Gastroesophageal sphincter (tissue), 4 donors: ENCODE data around the gene ADD3. TPM values are rescaled to one million over a fixed set of nuclear protein-coding genes. Genes with fewer than 3 reads are reported as not detected.

Experiments
- ATAC-seq: fragments of 150-250 bp; one replicate; pipeline ENCODE4 v1.9.1; 2016; ENCODE audit warnings: mild to moderate bottlenecking, moderate library complexity
- H3K27ac ChIP-seq, 4 donors: fragments of 200-600 bp; sonication (generic) in 3 of 4; 1 replicate in 3 of 4; 2 replicates in 1 of 4; pipeline ENCODE4 v1.5.1; 2016 to 2019
- H3K27me3 ChIP-seq: fragments of 200-600 bp; sonication (generic); one replicate; pipeline ENCODE4 v1.5.1; 2019
- H3K36me3 ChIP-seq, 2 donors: fragments of 200-600 bp; sonication (generic); one replicate each; pipeline ENCODE4 v1.5.1; 2019; ENCODE audit warnings: control low read depth in 1 of 2
- H3K4me1 ChIP-seq, 3 donors: fragments of 200-600 bp; sonication (generic); 1 replicate in 2 of 3; 2 replicates in 1 of 3; pipeline ENCODE4 v1.5.1; 2016 to 2019; ENCODE audit warnings: control low read depth in 2 of 3
- H3K4me3 ChIP-seq, 2 donors: fragments of 200-600 bp; sonication (generic); one replicate each; pipeline ENCODE4 v1.5.1; 2019; ENCODE audit warnings: mild to moderate bottlenecking in 1 of 2, moderate library complexity in 1 of 2
- H3K9me3 ChIP-seq, 3 donors: fragments of 200-600 bp; sonication (generic); one replicate each; pipeline ENCODE4 v1.5.1; 2017 to 2019; ENCODE audit warnings: control low read depth in 2 of 3
- EP300 ChIP-seq: sonication (generic); formaldehyde crosslinking; IDR thresholded peaks from one replicate; pipeline ENCODE4 v1.6.1; 2017; ENCODE audit warnings: antibody characterized with exemption, mild to moderate bottlenecking
- POLR2A ChIP-seq, 2 donors: fragments of 450-650 bp; IDR thresholded peaks; one replicate each; pipeline ENCODE4 v1.6.1; 2017; ENCODE audit warnings: antibody characterized with exemption in 2 of 2, mild to moderate bottlenecking in 2 of 2, moderate library complexity in 1 of 2
- POLR2AphosphoS5 ChIP-seq: sonication (generic); formaldehyde crosslinking; IDR thresholded peaks from one replicate; pipeline ENCODE4 v1.6.1; 2017; ENCODE audit warnings: antibody characterized with exemption
- WGBS, 2 donors: methylation state at CpG; one replicate each; pipeline ENCODE4 v1.1.5; 2018; ENCODE audit warnings: low coverage in 1 of 2; 5-methylcytosine and 5-hydroxymethylcytosine counted together
- total RNA-seq, 4 donors: library from RNA; depleted of rRNA; stranded (reverse); fragments of >200 nt; gene quantifications; one replicate each; pipeline ENCODE4 v1.1.0, GENCODE V29; 2016
- TF ChIP-seq, protein P1 (sequence below), 4 experiments: fragments of 200-600 bp in 2 of 4; fragments of 450-650 bp in 2 of 4; sonication (generic) in 1 of 4; IDR thresholded peaks; one replicate each; pipeline ENCODE4 v1.5.1; 2017 to 2019; ENCODE audit warnings: antibody characterized with exemption in 4 of 4, mild to moderate bottlenecking in 2 of 4, moderate library complexity in 2 of 4

Gene ADD3
- total RNA-seq, 4 donors from 2014 or later, result 50.3 to 277 (median 118) TPM

DNA sequence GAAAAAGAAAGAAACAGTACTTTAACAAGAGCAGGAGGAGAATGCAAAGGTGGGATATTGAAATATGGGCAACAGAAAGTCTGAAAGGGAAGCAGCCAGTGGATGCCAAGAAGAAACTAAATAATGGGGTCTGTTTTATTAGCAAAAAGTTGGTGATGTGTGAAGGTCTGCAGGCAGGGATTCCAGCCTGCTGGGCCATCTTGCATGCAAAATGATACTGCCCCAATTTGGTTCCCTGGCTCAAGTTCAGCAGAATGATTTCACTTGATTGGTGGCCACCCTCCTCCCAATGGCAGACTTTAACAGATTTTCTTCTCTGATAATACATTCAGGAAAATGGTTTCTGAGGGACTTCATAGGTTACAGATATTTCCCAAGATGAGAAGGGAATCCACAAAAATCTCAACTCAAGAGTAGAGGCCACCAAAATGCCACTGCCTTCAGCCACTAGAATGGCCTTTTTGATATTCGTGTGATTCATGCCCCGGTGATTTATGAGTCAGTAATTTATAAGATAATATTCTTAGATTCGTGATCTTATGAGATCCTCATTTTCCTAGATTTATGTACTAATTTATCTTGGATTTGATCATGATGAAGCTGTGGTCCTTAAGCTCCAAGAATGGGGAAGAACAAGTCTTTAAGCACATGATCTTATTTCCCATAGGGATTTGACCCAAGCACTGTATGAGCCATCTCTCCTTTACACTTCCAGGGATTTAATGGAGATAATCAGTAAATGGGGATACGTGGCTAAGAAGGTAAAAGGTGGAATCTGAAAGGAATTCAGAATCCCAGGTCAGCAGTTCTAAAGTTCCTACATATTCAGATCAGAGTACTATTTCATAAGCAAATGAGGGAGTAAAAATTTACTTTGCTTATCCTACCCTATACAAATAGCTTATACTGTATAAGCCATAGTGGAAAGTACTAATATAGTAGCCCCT, 32.3 kb upstream of the ADD3 start:
- no peaks in the 10 kb centered on the region for H3K27me3 ChIP-seq
- no peaks in the 10 kb centered on the region for H3K9me3 ChIP-seq
- 60 to 74% methylated on average over 4 of the region's 4 CpGs for WGBS, 2 donors
- no peak for ATAC-seq
- H3K4me1 ChIP-seq, result peaks cover 0 to 8% (median 0%) of the 10 kb centered on the region in 3 donors
- no peaks in the 10 kb centered on the region for H3K36me3 ChIP-seq
- TF ChIP-seq POLR2A (IDR thresholded peaks at IDR 0.05), result no peak
- no peak for TF ChIP-seq EP300
- TF ChIP-seq, protein P1, sequence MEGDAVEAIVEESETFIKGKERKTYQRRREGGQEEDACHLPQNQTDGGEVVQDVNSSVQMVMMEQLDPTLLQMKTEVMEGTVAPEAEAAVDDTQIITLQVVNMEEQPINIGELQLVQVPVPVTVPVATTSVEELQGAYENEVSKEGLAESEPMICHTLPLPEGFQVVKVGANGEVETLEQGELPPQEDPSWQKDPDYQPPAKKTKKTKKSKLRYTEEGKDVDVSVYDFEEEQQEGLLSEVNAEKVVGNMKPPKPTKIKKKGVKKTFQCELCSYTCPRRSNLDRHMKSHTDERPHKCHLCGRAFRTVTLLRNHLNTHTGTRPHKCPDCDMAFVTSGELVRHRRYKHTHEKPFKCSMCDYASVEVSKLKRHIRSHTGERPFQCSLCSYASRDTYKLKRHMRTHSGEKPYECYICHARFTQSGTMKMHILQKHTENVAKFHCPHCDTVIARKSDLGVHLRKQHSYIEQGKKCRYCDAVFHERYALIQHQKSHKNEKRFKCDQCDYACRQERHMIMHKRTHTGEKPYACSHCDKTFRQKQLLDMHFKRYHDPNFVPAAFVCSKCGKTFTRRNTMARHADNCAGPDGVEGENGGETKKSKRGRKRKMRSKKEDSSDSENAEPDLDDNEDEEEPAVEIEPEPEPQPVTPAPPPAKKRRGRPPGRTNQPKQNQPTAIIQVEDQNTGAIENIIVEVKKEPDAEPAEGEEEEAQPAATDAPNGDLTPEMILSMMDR (IDR thresholded peaks at IDR 0.05), result no peak
- no peak for TF ChIP-seq POLR2AphosphoS5
- no peak overlapping the region for H3K4me3 ChIP-seq
- no peak overlapping the region for H3K27ac ChIP-seq

DNA sequence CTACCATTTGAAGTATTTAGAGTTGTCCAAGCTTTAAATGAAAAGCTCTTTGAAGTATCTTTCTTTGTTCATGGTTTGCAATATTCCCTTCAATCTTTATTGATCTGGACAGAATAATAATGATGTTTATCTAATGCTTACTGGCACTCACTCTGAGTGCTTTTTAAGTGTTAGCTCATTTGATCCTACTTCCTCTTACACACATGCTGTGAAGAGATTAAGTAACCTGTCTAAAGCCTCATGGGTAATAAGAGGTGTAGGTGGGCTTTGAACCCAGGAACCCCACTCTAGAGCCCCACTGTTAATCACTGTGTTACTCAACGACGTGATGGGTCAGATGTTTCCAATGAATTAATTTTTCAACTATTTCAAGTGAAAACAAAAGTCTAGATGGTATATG, 31.1 kb upstream of the ADD3 start:
- Histone ChIP-seq H3K27me3 (no peaks in the 10 kb centered on the region), H3K4me3 (no peak overlapping the region), H3K9me3 (no peaks in the 10 kb centered on the region), H3K36me3 (no peaks in the 10 kb centered on the region), H3K27ac (no peak overlapping the region), H3K4me1 (peaks cover 0 to 8% (median 0%) of the 10 kb centered on the region in 3 donors)
- WGBS, 2 donors, result 72 to 74% methylated on average over 2 of the region's 2 CpGs
- TF ChIP-seq POLR2A (IDR thresholded peaks at IDR 0.05), result no peak
- TF ChIP-seq, protein P1 (IDR thresholded peaks at IDR 0.05), result no peak
- no peak for TF ChIP-seq EP300
- TF ChIP-seq POLR2AphosphoS5, result no peak
- no peak for ATAC-seq

DNA sequence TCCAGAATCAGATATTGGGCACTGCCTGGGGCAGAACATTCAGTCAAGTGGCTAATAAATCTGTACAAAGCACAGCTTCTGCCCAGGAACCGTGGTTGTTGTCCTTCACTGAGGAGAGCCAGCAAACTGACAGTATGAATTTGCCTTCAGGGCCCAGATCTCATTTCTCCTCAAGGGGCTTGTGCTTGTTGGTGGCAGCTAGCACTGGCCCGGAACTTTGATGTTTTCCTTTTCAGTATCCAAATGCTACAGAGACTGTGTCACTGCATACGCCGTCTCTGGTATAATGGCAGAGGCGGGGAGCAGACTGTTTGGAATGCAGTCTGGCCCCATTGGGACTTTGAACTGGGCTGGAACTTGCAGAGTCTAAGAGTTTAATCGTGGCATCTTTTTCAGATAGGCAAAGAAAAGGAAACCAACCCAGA, 30.4 kb upstream of the ADD3 start:
- Histone ChIP-seq H3K27ac (peak overlapping the region in 1 of 4 donors; percentile 37), H3K27me3 (no peaks in the 10 kb centered on the region), H3K9me3 (no peaks in the 10 kb centered on the region), H3K4me3 (no peak overlapping the region), H3K36me3 (no peaks in the 10 kb centered on the region), H3K4me1 (peaks cover 0 to 8% (median 0%) of the 10 kb centered on the region in 3 donors)
- TF ChIP-seq, protein P1 (IDR thresholded peaks at IDR 0.05), result no peak
- TF ChIP-seq POLR2A (IDR thresholded peaks at IDR 0.05), result no peak
- no peak for TF ChIP-seq POLR2AphosphoS5
- TF ChIP-seq EP300, result no peak
- peak; percentile 40 for ATAC-seq
- WGBS, 2 donors, result 54 to 90% methylated on average over 4 to 6 of the region's 6 CpGs

DNA sequence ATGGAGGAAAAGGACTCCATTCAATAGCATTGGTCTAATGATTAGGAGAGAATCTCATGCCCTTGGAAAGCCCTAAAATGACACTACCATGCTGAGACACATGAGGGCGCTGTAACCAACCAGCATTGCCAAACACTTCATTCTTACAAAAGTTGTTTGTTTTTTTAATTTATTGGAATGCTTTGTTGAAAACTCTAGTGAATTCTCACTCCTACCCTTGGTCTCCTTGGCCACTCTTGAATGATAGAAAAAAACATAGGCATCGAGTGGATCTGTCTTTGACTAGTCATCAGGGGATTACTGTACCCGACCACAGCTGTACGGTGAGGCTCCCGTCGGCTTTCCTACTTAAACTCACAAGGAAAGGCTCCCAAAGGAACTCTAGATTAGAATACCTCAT, 29.3 kb upstream of the ADD3 start:
- peak overlapping the region in 1 of 4 donors; percentile 7 for H3K27ac ChIP-seq
- H3K4me1 ChIP-seq, result peaks cover 0 to 8% (median 0%) of the 10 kb centered on the region in 3 donors
- no peak overlapping the region for H3K4me3 ChIP-seq
- ATAC-seq, result peak; percentile 26
- no peaks in the 10 kb centered on the region for H3K9me3 ChIP-seq
- H3K27me3 ChIP-seq, result no peaks in the 10 kb centered on the region
- TF ChIP-seq, protein P1 (IDR thresholded peaks at IDR 0.05), result peak; percentile 34 to 60 (median 56)
- TF ChIP-seq POLR2AphosphoS5, result no peak
- TF ChIP-seq POLR2A (IDR thresholded peaks at IDR 0.05), result no peak
- no peak for TF ChIP-seq EP300
- no peaks in the 10 kb centered on the region for H3K36me3 ChIP-seq
- 42 to 50% methylated on average over 1 to 6 of the region's 6 CpGs for WGBS, 2 donors
